ENCODE data around the gene MMP7.

MMP7 gene

DNA sequence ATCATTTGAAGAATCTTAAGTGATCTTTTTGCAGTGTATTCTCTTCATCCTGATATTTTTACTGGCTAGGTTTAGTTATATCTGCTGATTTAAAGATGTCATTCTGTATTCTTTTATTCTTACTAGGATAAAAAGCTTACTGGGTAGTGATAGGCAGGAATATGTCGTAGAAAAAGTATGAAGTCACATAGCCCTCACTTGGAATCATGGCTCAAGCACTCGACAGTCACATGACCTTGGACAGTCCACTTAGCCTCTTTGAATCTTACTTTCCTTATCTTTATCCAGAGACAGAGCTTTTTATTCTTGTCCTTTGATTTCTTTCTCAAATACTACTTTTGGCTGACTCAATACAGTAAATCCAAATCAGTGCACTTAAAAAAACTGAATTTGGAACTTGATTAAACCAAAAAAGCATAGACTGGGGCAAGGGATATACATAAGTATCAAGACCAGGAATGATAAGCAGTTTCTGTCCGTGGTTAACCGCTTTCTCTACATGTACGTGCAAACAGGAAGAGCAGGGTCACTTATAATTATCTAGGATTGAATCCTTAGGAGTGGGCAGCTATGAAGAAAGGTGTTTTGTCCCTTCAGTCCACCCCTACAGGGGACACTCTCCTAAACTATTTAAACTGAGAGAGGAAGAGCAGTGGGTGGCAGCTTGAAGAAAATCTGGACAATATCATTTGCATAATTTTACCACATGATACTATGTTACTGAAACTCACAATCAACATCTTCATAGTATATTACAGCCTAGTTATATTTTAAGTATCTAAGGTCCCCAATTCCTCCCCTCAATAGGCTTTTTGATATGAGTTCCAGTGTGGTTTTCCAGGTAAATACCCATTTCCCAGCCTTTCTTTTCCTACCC lies 8.0 kb downstream of the MMP7 start:
- TF ChIP-seq, protein P1, sequence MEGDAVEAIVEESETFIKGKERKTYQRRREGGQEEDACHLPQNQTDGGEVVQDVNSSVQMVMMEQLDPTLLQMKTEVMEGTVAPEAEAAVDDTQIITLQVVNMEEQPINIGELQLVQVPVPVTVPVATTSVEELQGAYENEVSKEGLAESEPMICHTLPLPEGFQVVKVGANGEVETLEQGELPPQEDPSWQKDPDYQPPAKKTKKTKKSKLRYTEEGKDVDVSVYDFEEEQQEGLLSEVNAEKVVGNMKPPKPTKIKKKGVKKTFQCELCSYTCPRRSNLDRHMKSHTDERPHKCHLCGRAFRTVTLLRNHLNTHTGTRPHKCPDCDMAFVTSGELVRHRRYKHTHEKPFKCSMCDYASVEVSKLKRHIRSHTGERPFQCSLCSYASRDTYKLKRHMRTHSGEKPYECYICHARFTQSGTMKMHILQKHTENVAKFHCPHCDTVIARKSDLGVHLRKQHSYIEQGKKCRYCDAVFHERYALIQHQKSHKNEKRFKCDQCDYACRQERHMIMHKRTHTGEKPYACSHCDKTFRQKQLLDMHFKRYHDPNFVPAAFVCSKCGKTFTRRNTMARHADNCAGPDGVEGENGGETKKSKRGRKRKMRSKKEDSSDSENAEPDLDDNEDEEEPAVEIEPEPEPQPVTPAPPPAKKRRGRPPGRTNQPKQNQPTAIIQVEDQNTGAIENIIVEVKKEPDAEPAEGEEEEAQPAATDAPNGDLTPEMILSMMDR (IDR thresholded peaks at IDR 0.05; ENCODE audit: low read depth, low read length) = no peak
- in situ Hi-C loops (cut with HindIII; ENCODE audit: low sequenced_read_pairs) = no loop called here
- H3K4me3 ChIP-seq (ENCODE audit: low read depth, low read length) = no peak overlapping the region
- no peak for DNase-seq (ENCODE audit: low read depth, low spot score)

DNA sequence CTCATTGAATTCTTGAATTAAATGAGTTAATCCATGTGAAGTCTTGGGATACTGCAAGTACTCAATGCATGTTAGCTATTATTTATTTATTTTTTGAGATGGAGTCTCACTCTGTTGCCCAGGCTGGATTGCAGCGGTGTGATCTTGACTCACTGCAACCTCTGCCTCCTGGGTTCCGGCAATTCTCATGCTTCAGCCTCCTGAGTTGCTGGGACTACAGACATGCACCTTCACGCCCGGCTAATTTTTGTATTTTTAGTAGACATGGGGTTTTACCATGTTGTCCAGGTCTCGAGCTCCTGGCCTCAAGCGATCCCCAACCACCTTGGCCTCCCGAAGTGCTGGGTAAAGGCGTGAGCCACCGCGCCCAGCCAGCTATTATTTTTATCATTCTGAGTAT lies 9.4 kb downstream of the MMP7 start:
- TF ChIP-seq, protein P1 (IDR thresholded peaks at IDR 0.05; ENCODE audit: low read depth, low read length) = no peak
- in situ Hi-C loops (cut with HindIII; ENCODE audit: low sequenced_read_pairs) = no loop called here
- no peak for DNase-seq (ENCODE audit: low read depth, low spot score)
- no peak overlapping the region for H3K4me3 ChIP-seq (ENCODE audit: low read depth, low read length)

DNA sequence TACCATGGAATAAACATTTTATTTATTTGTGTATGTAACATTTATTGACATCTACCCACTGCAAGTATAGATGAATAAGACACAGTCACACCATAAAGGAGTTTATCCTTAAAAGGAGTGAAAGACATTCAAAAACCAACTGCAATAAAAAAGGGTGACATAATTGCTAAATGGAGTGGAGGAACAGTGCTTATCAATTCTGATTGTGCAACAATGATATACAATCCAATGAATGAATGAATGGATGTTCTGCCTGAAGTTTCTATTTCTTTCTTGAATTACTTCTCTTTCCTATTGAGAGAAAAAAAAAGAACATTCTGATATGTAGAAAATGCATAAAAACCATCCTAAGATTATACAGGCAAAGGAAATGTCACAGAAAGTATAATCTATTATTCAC lies 10.0 kb downstream of the MMP7 start:
- TF ChIP-seq, protein P1 (IDR thresholded peaks at IDR 0.05; ENCODE audit: low read depth, low read length) = no peak
- no peak for DNase-seq (ENCODE audit: low read depth, low spot score)
- in situ Hi-C loops (cut with HindIII; ENCODE audit: low sequenced_read_pairs) = no loop called here
- H3K4me3 ChIP-seq (ENCODE audit: low read depth, low read length) = no peak overlapping the region

DNA sequence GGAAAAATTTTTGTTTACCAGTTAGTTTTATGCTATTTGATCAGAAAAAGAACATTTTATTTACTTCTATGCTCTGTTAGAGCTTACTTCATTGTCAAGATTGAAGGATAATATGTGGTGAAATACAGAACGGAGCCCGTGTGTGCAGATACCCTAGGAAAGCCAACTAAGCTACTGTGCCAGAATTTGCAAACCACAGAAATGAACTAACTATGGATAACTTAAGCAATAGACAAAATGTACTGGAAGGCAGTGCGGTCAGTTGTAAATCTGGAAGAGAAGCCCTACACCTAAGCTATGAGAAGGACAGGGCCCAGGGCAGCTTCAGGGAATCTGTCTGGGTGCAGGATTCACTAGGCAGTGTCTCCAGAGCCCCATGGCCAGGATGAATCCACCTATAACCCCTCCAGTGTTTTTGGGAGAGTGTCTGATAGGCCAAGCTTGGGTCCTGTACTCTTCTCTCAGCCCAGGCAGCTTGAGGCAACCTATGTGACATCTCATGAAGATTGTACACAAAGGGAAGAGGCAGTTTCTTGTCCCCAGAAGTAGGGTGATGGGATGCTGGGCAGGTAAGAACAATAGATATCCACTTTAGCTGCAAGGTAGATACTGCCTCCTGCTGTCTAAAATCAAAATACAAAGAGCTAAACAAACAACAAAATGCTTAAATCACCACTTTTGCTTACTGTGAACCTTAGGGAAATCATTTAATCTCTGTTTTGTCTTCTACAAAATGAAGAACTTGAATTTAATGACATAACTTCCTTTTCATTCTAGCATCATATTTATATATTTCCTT lies 12.1 kb downstream of the MMP7 start:
- DNase-seq (ENCODE audit: low read depth, low spot score) = no peak
- no peak overlapping the region for H3K4me3 ChIP-seq (ENCODE audit: low read depth, low read length)
- in situ Hi-C loops (cut with HindIII; ENCODE audit: low sequenced_read_pairs) = no loop called here
- TF ChIP-seq, protein P1 (IDR thresholded peaks at IDR 0.05; ENCODE audit: low read depth, low read length) = peak; percentile 1

DNA sequence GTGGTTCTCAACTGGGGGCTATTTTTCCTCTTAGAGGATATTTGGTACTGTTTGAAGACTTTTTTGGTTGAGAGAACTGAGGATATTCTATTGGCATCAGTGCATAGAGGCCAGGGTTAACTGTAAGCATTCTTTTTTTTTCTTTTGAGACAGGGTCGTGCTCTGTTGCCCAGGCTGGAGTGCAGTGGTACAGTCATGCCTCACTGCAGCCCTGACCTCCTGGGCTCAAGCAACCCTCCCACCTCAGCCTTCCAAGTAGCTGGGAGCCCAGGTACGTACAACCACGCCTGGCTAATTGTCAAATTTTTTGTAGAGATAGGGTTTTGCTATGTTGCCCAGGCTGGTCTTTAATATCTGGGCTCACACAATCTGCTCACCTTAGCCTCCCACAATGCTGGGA lies 12.9 kb downstream of the MMP7 start:
- TF ChIP-seq, protein P1 (IDR thresholded peaks at IDR 0.05; ENCODE audit: low read depth, low read length) = no peak
- no peak for DNase-seq (ENCODE audit: low read depth, low spot score)
- H3K4me3 ChIP-seq (ENCODE audit: low read depth, low read length) = no peak overlapping the region
- in situ Hi-C loops (cut with HindIII; ENCODE audit: low sequenced_read_pairs) = no loop called here

DNA sequence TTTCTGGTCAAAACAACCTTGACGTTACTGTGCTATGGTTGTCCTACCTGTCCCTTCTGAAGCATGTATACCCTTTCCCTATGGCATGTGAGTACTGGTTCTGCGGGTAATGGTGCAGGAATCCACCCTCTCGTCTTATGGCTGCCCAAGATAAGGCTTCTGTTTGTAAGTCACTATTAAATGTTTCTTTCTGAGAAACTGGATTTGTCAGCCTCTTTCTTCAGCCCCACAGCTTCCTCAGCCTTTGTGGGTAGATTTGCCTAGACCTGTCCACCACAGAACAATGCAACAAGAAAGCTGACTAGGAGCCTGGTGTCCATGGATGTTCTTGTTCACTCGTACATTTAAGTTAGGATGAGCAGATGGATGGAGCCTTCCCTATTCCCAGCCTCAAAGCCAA lies 14.4 kb downstream of the MMP7 start:
- TF ChIP-seq, protein P1 (IDR thresholded peaks at IDR 0.05; ENCODE audit: low read depth, low read length) = no peak
- H3K4me3 ChIP-seq (ENCODE audit: low read depth, low read length) = no peak overlapping the region
- in situ Hi-C loops (cut with HindIII; ENCODE audit: low sequenced_read_pairs) = no loop called here
- no peak for DNase-seq (ENCODE audit: low read depth, low spot score)

All from astrocyte of the spinal cord (primary cell).